GM23248 (cell line): ENCODE data around the gene CSTA. TPM values are rescaled to one million over a fixed set of nuclear protein-coding genes. Genes with fewer than 3 reads are reported as not detected.
A peak's percentile ranks its signal among the peaks of the same experiment; 100 is the strongest.

Source experiments
- DNase-seq: peaks from one replicate; pipeline ENCODE4 v3.0.0-alpha.2; 2015
- H2AFZ ChIP-seq: fragments of 200-600 bp; sonication (generic); 2 replicates; pipeline ENCODE4 v1.6.1; 2016; ENCODE audit warnings: antibody characterized with exemption
- H3F3A ChIP-seq: fragments of 200-600 bp; sonication (generic); 2 replicates; pipeline ENCODE4 v1.6.1; 2016; ENCODE audit warnings: mild to moderate bottlenecking, antibody characterized with exemption, mixed run types; ENCODE audit not compliant: insufficient read depth
- H3K27ac ChIP-seq: fragments of 200-600 bp; sonication (generic); 2 replicates; pipeline ENCODE4 v1.5.1; 2016; ENCODE audit warnings: mild to moderate bottlenecking
- H3K27me3 ChIP-seq: fragments of 200-600 bp; sonication (generic); replicated peaks from 2 replicates; pipeline ENCODE4 v1.6.1; 2016; ENCODE audit warnings: mild to moderate bottlenecking; ENCODE audit not compliant: insufficient read depth
- H3K36me3 ChIP-seq: fragments of 200-600 bp; sonication (generic); 2 replicates; pipeline ENCODE4 v1.6.1; 2016; ENCODE audit warnings: low read depth, mild to moderate bottlenecking
- H3K4me1 ChIP-seq: fragments of 200-600 bp; sonication (generic); 2 replicates; pipeline ENCODE4 v1.6.1; 2016; ENCODE audit warnings: mild to moderate bottlenecking; ENCODE audit not compliant: insufficient read depth
- H3K4me2 ChIP-seq: fragments of 200-600 bp; sonication (generic); one replicate; pipeline ENCODE4 v1.6.1; 2016; ENCODE audit warnings: mild to moderate bottlenecking; ENCODE audit not compliant: unreplicated experiment
- H3K4me3 ChIP-seq: fragments of 200-600 bp; sonication (generic); 2 replicates; pipeline ENCODE4 v1.5.1; 2016; ENCODE audit warnings: mild to moderate bottlenecking
- H3K79me2 ChIP-seq: fragments of 200-600 bp; sonication (generic); 2 replicates; pipeline ENCODE4 v1.6.1; 2016; ENCODE audit warnings: mild to moderate bottlenecking; ENCODE audit not compliant: insufficient read depth
- H3K9ac ChIP-seq: fragments of 200-600 bp; sonication (generic); 2 replicates; pipeline ENCODE4 v1.6.1; 2016; ENCODE audit warnings: mild to moderate bottlenecking
- H3K9me2 ChIP-seq: fragments of 200-600 bp; sonication (generic); 2 replicates; pipeline ENCODE4 v1.6.1; 2016; ENCODE audit warnings: mixed run types, mild to moderate bottlenecking, moderate library complexity; ENCODE audit not compliant: insufficient read depth
- H3K9me3 ChIP-seq: fragments of 200-600 bp; sonication (generic); one replicate; pipeline ENCODE4 v1.6.1; 2017; ENCODE audit warnings: low read depth
- H4K20me1 ChIP-seq: fragments of 200-600 bp; sonication (generic); 2 replicates; pipeline ENCODE4 v1.6.0; 2016; ENCODE audit not compliant: insufficient read depth
- EZH2 ChIP-seq: fragments of 200-600 bp; sonication (generic); IDR thresholded peaks from 2 replicates; pipeline ENCODE4 v1.6.1; 2018; ENCODE audit warnings: antibody characterized with exemption, mild to moderate bottlenecking; ENCODE audit not compliant: insufficient read depth, poor library complexity, severe bottlenecking
- EZH2phosphoT487 ChIP-seq: fragments of 200-600 bp; sonication (generic); IDR thresholded peaks from 2 replicates; pipeline ENCODE4 v1.6.1; 2018; ENCODE audit warnings: antibody characterized with exemption, moderate library complexity, mild to moderate bottlenecking, low read depth; ENCODE audit not compliant: insufficient read depth
- WGBS, 2 experiments: methylation state at CpG; one replicate each; pipeline ENCODE4 v1.1.6; 2015 to 2017; ENCODE audit warnings: low lambda C conversion rate in 2 of 2, low coverage in 1 of 2; ENCODE audit errors: missing lambda C conversion rate in 2 of 2; 5-methylcytosine and 5-hydroxymethylcytosine counted together
- in situ Hi-C: fragments of 300-500 bp; cut with MboI; formaldehyde crosslinking; loops from 2 replicates; pipeline ENCODE4 v1.15.0; 2020
- polyA plus RNA-seq: library from polyadenylated mRNA; unstranded; fragments of >200 nt; fragmentation: Nextera tagmentation; extraction: Ambion mirVana; gene quantifications from 2 replicates; pipeline ENCODE4 v1.2.1, GENCODE V29; 2016
- total RNA-seq: library from RNA; depleted of rRNA; stranded (reverse); fragments of >200 nt; shearing (Covaris generic); gene quantifications from 2 replicates; pipeline ENCODE4 v1.2.3, GENCODE V29; 2014

The CSTA gene
- total and polyA plus RNA-seq, 2 experiments from 2014 or later = 1.8 to 5.3 TPM

GRCh38 chr3:122357828-122358702 is 33.0 kb downstream of the CSTA start:
- in situ Hi-C loops = no loop called here
- Histone ChIP-seq H3K4me3 (no peak overlapping the region), H3K79me2 (no peaks in the 10 kb centered on the region), H3K36me3 (peaks cover 15% of the 10 kb centered on the region; the same call in 1 of the 2 replicates), H2AFZ (no peak overlapping the region), H3K9me2 (no peaks in the 10 kb centered on the region), H3K4me1 (peaks cover 9% of the 10 kb centered on the region), H3F3A (no peaks in the 10 kb centered on the region), H3K4me2 (no peak overlapping the region), H3K9ac (no peak overlapping the region), H4K20me1 (no peaks in the 10 kb centered on the region), H3K27ac (no peak overlapping the region), H3K27me3 (no peaks in the 10 kb centered on the region), H3K9me3 (no peaks in the 10 kb centered on the region)
- peak; percentile 41 for DNase-seq
- no peak for TF ChIP-seq EZH2
- TF ChIP-seq EZH2phosphoT487 = no peak
- 54 to 57% methylated on average over 2 of the region's 2 CpGs for WGBS, 2 experiments

GRCh38 chr3:122358703-122359032 is 33.6 kb downstream of the CSTA start:
- peaks cover 15% of the 10 kb centered on the region; the same call in 1 of the 2 replicates for H3K36me3 ChIP-seq
- TF ChIP-seq EZH2 = no peak
- no peak for TF ChIP-seq EZH2phosphoT487
- no peak overlapping the region for H3K27ac ChIP-seq
- no peaks in the 10 kb centered on the region for H3K27me3 ChIP-seq
- H3K79me2 ChIP-seq = no peaks in the 10 kb centered on the region
- no peaks in the 10 kb centered on the region for H3F3A ChIP-seq
- in situ Hi-C loops = no loop called here
- H3K9me2 ChIP-seq = no peaks in the 10 kb centered on the region
- no peaks in the 10 kb centered on the region for H4K20me1 ChIP-seq
- no peak overlapping the region for H3K9ac ChIP-seq
- peaks cover 4% of the 10 kb centered on the region; the same call in 1 of the 2 replicates for H3K4me1 ChIP-seq
- H3K9me3 ChIP-seq = no peaks in the 10 kb centered on the region
- no peak overlapping the region for H3K4me2 ChIP-seq
- no peak overlapping the region for H3K4me3 ChIP-seq
- DNase-seq = no peak
- no peak overlapping the region for H2AFZ ChIP-seq
- WGBS, 2 experiments = 98 to 100% methylated on average over 2 of the region's 2 CpGs

- in situ Hi-C loops = no loop called here
- H3K9me3 ChIP-seq = no peaks in the 10 kb centered on the region
- H3K9ac ChIP-seq = no peak overlapping the region
- no peak for TF ChIP-seq EZH2phosphoT487
- no peak for TF ChIP-seq EZH2
- H3F3A ChIP-seq = no peaks in the 10 kb centered on the region
- no peaks in the 10 kb centered on the region for H4K20me1 ChIP-seq
- no peak overlapping the region for H3K27ac ChIP-seq
- no peaks in the 10 kb centered on the region for H3K9me2 ChIP-seq
- H3K4me1 ChIP-seq = peaks cover 10% of the 10 kb centered on the region; the same call in 1 of the 2 replicates
- H3K79me2 ChIP-seq = no peaks in the 10 kb centered on the region
- WGBS, 2 experiments = 95 to 98% methylated on average over 2 of the region's 2 CpGs
- H3K4me3 ChIP-seq = no peak overlapping the region
- H2AFZ ChIP-seq = no peak overlapping the region
- no peaks in the 10 kb centered on the region for H3K27me3 ChIP-seq
- peaks cover 15% of the 10 kb centered on the region; the same call in 1 of the 2 replicates for H3K36me3 ChIP-seq
- H3K4me2 ChIP-seq = no peak overlapping the region
- no peak for DNase-seq
These were observed 37.0 kb downstream of the CSTA start for GRCh38 chr3:122362026-122362425.

GRCh38 chr3:122364490-122364889 is 39.4 kb downstream of the CSTA start:
- TF ChIP-seq EZH2 (no peak), EZH2phosphoT487 (no peak)
- Histone ChIP-seq H3K4me1 (peaks cover 7% of the 10 kb centered on the region; the same call in 1 of the 2 replicates), H3K36me3 (peaks cover 21% of the 10 kb centered on the region; the same call in 1 of the 2 replicates), H3K27me3 (no peaks in the 10 kb centered on the region), H2AFZ (no peak overlapping the region), H3K9me3 (no peaks in the 10 kb centered on the region), H3K4me3 (no peak overlapping the region), H4K20me1 (no peaks in the 10 kb centered on the region), H3K9ac (no peak overlapping the region), H3K27ac (no peak overlapping the region), H3K79me2 (no peaks in the 10 kb centered on the region), H3K9me2 (no peaks in the 10 kb centered on the region), H3F3A (no peaks in the 10 kb centered on the region), H3K4me2 (no peak overlapping the region)
- no peak for DNase-seq
- WGBS, 2 experiments = 78 to 79% methylated on average over 2 of the region's 2 CpGs
- in situ Hi-C loops = no loop called here
